HG02763 (cell line): ENCODE measurements around the gene NCK1.

Source experiments
- ATAC-seq: cut with Tn5 transposase; IDR thresholded peaks from one replicate; pipeline ENCODE4 v1.9.1; 2021; ENCODE audit warnings: mild to moderate bottlenecking, moderate library complexity; ENCODE audit not compliant: unreplicated experiment

NCK1 gene

DNA sequence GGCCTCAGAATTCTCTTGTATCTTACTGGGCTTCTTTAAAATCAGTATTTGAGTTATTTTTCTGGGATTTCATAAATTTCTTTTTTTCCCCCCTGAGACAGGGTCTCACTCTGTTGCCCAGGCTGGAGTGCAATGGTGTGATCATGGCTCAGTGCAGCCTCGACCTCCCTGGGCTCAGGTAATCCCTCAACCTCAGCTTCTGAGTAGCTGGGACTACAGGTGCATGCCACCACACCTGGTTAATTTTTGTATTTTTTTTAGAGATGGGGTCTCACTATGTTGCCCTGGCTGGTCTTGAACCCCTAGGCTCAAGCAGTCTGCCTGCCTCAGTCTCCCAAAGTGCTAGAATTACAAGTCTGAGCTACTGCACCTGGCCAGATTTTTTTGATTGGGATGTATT lies 43.5 kb downstream of the NCK1 start:
- ATAC-seq, result no peak

DNA sequence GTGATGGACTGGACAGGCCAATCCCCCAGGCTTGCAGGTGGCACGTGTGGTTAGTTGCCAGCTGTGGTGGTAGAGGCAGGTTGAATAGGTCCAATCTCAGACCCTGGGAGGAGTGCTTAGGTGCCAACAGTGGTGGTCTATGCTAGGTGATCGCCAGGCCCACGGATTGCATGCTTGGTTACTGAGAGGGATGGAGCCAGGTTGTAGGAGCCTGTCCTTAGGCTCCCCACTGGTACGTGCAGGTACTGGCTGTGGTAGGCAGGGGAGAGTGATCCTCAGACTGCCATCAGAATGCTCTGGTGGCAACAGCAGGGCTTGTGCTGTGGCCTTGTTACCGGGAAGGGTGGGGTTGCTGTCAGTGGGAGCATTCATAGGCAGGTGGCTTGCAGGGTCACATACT lies 44.7 kb downstream of the NCK1 start:
- ATAC-seq, result no peak

DNA sequence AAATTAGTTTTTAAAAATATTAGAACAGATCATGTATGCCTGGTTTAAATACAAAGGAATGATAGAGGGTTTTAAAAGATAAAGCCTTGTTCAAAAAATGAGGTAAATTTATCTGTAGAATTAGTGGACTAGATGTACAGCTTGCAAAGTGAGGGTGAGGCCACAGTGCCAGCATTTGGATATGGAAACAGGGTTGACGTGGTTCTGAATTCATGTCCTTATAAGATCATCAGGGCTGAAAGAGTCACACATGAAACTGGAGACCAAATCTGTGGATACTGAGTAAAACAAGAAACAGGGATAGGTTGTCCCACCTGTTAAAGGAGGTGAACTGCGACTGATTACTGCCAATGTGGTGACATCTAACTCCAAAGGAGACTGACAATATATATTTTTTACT lies 46.3 kb downstream of the NCK1 start:
- no peak for ATAC-seq

DNA sequence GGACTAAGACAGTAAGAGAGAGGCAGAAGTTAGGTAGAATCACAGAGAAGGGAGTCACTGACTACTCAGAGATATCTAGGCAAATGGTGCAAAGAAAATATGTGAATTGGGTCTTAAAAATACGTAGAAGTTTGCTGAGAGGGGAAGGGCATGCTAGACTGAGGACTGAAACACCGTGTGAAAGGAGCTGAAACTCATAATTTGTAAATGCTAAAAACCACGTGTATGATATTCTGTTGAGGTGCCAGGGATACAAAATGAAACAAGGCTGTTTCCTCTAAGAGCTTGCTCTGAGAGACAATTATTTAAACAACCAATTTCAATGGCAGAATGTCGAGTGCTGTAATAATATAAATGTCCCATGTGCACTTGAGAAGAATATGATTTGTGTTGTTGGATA lies 47.2 kb downstream of the NCK1 start:
- no peak for ATAC-seq

DNA sequence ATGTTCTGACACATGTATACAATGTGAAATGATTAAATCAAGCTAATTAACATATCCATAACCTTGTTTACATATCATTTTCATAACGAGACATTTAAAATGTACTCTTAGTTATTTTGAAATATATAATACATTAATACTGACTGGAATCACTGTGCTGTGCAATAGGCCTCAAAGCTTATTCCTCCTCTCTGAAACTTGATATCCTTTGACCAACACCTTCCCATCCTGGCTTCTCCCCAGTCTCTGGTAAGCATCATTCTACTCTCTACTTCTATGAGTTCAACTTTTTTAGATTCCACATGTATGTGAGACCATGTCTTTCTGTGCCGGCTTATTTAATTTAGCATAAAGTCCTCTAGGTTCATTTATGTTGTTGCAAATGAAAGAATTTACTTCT lies 48.7 kb downstream of the NCK1 start:
- ATAC-seq, result no peak

DNA sequence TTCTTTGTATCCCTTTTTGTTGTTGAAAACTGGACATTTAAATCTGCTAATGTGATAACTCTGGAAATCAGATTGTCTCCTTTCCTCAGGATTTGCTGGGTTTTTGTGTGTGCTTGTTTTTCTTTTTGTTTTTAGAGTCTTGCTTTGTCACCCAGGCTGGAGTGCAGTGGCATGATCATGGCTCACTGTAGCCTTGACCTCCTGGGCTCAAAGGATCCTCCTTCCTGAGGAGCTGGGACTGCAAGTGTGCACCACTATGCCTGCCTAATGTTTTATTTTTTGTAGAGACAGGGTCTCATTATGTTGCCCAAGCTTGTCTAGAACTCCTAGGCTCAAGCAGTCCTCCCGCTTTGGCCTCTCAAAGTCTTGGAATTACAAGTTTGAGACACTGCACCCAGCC lies 51.2 kb downstream of the NCK1 start:
- ATAC-seq, result no peak

DNA sequence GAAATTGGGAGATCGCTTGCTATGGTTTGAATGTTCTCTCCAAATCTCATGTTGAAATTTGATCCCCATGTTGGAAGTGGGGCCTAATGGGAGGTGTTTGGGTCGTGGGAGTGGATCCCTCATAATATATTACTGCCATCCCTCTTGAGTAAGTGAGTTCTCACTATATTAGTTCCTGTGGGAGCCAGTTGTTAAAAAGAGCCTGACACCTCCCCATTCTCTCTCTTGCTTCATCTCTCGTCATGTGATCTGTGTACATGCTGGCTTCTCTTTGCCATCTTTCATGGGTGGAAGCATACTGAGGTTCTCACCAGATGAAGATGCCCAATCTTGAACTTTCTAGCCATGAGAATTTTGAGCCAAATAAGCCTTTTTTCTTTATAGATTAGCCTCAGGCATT lies 52.7 kb downstream of the NCK1 start:
- no peak for ATAC-seq

DNA sequence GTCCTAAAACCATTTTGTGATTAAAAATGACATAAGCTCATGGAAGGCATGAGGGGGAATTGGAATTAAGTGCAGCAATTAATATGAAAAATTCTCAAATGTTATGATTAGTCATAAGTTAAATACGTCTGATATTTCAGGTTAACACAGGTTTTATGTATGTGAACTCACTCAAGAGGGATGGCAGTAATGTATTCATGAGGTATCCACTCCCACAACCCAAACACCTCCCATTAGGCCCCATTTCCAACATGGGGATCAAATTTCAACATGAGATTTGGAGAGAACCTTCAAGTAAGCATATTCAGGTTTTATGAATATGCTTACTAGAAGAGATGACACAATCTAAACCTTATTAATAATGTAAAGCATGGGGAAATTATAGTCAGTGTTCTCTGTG lies 54.2 kb downstream of the NCK1 start:
- no peak for ATAC-seq

DNA sequence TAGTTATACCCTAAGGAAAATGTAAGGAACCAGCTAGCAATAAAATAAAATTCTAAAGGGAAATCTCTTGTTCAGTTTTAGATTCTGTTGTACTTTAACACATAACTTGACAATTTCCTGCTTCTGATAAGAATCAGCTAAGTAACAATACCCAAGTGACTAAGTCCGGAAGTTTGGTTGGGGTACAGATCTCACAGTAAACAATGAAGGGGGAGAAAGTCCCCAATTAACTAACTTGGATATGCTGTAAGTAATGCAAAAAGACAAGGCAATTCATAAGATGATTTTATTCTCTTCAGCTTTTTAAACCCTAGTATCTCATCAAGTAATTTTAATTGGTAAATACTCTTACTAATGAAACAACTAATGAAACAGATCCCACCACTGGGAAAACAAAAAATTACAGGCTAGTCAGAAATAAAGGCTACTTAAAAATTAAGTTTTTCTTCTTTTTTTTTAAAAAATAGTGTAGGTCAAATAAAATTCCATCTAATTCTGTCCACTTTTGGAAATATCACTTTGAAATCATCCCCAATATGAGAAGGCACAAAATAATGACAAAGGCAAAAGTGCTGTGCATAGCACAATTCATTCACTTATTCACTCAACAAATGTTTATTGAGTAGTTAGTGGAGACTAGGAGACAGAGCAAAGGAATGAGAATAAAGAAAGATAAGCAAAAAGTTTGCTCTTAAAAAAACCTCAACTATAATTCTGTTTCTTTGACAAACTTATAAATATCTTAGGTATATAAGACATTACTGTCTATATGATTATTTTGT lies 58.0 kb downstream of the NCK1 start:
- no peak for ATAC-seq

DNA sequence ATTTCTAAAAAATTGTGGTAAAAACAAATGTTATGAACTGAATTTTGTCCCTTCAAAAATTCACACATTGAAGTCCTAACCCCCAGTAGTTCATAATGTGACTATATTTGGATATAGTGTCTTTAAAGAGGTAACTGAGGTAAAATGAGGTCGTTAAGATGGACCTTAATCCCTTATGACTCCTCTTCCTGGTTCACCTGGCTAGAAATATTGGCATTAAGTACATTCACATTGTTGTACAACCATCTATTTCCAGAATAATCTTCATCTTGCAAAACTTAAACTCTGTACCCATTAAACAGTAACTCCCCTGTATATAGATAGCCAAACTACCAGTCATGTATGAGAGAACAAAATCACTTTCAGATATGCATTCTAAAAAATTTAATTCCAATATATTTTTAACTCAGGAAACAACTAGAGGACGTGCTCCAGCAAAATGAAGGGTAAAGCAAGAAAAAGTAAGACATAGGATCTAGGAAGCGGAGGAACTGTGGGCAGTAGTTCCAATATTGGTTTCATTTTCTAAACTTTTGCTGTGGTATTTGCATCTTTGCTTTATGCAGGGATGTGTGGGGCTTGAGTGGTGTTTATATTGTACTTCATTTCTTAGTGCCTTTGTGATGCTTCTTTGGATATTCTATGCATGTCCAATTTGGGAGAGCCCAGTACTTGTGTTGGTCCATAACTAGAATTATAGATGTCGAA lies 59.0 kb downstream of the NCK1 start:
- no peak for ATAC-seq

DNA sequence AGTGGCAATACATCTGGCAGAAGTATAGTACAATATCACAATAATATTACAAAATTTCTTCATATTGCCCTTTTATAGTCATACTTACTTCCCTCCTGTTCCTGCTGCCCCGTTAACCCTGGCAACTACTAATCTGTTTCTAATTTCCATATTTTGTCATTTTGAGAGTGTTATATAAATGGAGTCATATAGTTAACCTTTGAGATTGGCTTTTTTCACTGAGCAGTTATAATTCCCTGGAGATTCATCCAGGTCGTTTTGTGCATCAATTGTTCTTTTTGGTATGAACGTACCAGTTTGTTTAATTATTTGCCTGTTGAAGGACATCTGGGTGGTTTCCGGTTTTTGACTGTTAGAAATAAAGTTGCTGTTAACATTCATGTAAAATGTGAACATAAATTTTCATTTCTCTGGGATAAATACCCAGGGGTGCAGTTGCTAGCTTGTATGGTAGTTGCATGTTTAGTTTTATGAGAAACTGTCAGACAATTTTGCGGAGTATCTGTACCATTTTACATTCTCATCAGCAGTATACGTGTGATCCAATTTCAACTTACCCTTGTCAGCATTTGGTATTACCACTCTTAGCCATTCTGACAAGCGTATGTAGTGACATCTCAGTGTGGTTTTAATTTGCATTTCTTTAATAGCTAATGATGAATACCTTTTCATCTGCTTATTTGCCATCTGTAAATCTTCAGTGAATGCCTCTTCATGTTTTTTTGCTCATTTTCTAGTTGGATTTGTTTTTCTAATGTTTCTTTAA lies 63.6 kb downstream of the NCK1 start:
- ATAC-seq, result no peak

DNA sequence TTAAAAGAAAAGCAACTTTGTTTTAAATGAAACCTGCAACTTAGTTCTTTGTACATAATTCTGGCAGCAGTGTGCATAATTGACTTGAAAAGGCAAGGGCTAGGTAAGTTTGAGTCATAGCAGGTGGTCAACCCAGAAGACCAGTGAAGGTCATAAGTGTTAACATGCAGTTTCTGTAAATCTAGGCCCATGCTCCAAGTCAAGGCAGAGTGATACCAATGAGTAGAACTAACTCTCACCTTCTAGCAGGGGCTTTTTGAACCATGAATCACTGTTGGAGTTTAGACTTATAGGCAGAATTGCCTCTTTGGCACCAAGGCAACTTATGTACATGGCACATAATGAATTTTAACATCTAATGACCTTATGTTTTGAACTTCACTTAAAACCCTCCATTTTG lies 66.2 kb downstream of the NCK1 start:
- ATAC-seq, result no peak

DNA sequence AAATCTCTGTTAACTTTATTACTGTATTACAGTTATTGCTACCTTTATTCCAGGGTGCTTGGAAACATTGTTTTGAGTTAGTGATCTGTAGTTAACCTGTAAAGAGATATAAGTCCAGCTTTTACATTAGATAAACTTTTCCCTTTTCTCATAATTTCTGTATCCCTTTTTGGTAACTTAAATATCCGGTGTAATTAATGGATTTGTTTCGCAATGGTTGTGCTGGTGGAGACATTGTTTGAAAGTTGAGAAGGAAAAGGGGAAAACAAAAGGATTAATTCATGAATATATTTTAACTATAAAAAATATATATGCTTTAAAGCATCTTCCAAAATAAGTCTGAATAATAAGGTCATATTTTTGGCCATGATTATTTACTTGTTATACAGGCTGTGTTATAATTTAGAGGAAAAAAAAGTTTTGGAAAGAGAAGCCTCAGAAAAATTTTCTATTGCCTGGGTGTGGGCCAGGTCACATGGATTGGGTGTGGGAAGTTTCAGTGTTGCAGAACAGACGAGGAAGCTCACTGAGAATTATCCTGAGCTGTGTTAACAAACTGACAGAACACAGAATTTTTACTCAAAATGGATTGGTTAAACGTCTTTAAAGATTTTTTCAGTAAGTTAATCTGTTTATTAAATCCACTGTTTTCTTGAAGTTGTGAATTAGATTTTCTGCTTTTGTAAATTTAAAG lies 68.1 kb downstream of the NCK1 start:
- ATAC-seq, result no peak

DNA sequence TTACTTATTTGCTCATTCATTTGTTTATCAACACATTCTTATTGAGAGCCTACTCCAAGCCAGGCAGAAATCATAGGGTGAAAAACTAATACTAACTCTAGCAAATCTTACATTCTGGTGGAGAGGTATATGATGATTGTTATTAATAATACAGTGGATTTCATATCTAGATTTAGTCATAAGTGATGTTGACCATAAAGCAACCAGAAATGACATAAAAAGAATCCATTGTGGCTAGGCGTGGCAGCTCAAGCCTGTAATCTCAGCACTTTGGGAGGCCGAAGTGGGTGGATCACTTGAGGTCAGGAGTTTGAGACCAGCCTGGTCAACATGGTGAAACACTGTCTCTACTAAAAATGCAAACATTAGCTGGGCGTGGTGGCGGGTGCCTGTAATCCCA lies 69.6 kb downstream of the NCK1 start:
- no peak for ATAC-seq

DNA sequence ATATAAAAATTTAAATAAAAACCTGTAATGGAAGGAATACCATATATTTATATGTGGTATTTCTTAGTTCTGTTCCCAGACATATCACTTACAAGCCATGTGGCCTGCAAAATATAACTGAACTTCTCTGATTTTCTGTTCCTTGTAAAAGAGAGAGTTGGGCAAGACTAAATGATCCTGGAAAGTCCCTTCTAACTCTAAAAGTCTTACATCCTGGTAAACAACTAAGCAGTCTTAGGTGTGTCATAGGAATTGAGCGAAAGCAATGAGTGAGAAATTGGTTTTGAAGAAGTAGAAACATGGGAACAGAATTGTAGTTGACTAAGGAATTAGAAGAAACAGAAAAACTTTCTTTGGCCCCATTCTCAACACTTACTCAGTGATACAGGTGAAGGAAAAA lies 70.5 kb downstream of the NCK1 start:
- ATAC-seq, result no peak

DNA sequence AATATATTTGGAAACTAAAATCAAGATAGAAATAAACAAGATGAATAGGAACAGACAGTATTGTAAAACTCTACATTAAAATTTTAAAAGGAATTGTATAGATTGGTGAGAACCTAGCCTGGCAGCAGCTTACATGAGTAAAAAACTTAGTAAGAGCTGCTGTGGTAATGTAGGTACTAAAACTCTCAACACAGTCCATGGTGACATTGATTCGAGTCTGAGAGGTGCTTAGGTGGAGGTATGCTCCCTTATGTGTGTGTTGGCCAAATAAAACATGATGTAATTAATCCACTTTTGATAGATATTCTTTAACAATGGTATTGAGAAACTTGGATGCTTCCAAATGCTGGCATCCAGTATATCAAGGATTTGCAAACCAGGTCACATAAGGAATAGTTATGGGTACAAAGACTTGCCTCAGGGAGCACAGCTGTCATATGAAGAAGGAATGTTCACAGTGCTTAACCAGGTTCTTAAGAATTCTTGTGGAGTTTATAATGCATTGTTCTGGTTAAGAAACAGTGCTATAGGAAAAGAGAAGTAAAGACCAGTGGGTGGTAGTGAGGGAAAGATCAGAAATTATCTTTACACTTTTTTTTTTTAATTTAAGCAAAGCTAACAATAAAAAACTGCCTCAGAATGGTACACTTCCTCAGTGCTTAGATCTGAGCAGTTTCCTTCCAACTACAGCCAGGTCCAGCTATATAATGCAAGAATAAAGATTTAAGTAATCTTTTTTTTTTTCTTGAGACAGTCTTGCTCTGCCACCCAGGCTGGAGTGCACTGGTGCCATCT lies 71.2 kb downstream of the NCK1 start:
- no peak for ATAC-seq

DNA sequence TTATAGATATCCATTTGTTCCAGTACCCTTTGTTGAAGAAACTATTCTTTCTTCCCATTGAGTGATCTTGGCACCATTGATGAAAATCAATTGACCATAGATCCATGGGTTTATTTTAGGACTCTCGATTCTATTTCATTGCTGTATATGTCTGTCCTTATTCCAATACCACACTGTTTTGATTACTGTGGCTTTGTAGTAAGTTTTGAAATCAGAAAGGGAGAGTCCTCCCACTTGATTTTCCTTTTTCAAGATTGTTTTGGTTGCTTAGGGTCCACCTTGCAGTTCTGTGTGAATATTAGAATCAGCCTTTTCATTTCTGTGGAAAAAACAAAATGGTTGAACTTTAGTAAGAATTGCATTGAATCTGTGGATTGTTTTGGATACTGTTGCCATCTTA lies 75.2 kb downstream of the NCK1 start:
- ATAC-seq, result no peak

DNA sequence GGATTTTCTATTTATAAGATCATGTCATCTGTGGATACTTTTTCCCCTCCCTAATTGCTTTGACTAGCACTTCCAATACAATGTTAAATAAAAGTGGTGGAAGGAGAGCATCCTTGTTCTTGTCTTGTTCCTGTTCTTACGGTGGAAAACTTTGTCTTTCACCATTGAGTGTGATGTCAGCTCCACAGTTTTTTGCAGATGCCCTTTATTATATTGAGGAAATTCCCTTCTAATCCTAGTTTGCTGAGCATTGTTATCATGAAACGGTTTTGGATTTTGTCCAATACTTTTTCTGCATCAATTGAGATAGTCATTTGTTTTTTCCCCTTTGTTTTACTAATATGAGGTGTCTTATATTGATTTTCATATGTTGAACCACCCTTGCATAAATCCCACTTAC lies 75.8 kb downstream of the NCK1 start:
- ATAC-seq, result no peak

DNA sequence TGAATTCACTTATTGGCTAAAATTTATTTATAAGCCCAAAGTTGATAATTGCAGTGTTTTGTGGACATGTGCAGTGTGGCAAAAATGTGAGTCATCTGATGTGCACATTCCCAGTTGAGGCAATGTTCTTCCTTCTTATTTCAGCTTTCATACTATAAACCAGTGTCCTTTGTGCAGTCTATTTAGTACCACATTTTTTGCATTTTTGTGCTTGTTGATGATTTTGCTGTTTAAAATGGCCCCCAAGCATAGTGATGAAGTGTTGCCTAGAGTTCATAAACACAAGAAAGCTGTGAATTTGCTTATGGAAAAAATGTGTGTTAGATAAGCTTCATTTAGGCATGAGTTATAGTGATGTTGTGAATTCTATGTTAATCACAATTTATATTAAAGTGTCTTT lies 76.3 kb downstream of the NCK1 start:
- ATAC-seq, result no peak

DNA sequence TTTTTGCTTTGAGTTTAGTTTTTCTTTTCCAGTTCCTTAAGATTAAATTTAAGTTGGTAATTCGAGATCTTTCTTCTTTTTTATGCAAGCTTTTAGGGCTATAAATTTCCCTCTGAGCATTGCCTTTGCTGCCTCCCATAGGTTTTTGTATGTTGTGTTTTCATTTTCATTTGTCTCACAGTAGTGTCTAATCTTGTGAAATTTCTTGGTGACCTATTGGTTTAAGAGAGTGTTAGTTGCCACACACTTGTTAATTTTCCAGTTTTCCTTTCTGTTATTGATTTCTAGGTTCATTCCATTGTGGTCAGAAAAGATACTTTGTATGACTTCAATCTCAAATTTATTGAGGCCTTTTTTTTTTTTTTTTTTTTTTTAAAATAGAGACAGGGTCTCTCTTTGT lies 77.5 kb downstream of the NCK1 start:
- ATAC-seq, result no peak

DNA sequence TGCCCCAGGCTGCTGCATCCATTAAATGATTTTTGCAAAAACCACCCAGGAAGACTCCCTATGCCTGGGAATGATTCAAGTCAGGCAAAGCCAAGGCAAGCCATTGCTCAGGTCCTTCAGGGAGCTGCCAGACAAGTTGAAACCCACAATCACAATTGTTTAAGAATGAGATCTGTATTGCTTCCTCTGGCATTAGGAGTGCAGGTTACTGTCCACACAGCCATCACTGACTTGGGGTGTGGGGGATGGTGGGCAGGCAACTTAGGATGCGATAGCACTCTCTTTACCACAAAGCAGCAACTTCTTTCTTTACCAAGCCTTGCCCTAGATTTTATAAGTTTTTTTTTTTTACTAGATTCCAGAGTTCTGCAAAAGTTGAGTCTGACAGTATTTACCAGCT lies 80.8 kb downstream of the NCK1 start:
- ATAC-seq, result no peak
